ENCODE results near the gene PPEF2. TPM values are rescaled to one million over a fixed set of nuclear protein-coding genes. Genes with fewer than 3 reads are reported as not detected.

PPEF2 gene
- total RNA-seq, 1 donor, result not detected

DNA sequence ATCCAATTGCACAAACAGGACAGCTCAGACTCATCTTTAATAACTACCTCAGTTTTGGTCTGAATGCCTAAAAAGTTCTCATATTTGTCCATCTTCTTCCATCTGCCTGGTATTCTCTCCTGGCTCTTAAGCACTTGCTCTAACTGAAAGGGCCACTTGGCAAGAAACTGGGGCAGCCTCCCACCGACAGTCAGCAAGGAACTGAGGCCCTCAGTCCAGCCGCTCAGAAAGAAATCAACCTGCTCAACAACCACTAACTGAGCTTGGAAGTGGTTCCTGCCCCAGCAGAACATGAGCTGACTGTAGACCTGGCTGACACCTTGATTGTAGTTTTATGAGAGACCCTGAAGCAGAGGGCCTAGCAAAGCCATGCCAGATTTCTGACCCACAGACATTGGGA, 84.4 kb downstream of the PPEF2 start:
- peaks cover 30% of the 10 kb centered on the region for H3K36me3 ChIP-seq (ENCODE audit: insufficient read depth, low read length)
- no peak for DNase-seq (ENCODE audit: insufficient read length, low spot score, missing footprints)

More for the DNA sequence above, 84.4 kb downstream of the PPEF2 start:
- Histone ChIP-seq H3K4me1 (ENCODE audit: insufficient read depth, low read length) (no peaks in the 10 kb centered on the region), H3K4me3 (ENCODE audit: insufficient read depth, low read length) (no peak overlapping the region), H3K27ac (ENCODE audit: low read depth, low read length) (no peak overlapping the region), H2AFZ (ENCODE audit: low read length) (no peak overlapping the region), H3K9me3 (ENCODE audit: low read depth, low read length) (no peaks in the 10 kb centered on the region), H3K4me2 (ENCODE audit: insufficient read depth, low read length) (no peak overlapping the region), H3K27me3 (ENCODE audit: insufficient read depth, low read length) (no peaks in the 10 kb centered on the region), H4K20me1 (ENCODE audit: insufficient read depth, low read length) (no peaks in the 10 kb centered on the region), H3K79me2 (ENCODE audit: insufficient read depth, low read length) (no peaks in the 10 kb centered on the region)
- TF ChIP-seq, protein P1, sequence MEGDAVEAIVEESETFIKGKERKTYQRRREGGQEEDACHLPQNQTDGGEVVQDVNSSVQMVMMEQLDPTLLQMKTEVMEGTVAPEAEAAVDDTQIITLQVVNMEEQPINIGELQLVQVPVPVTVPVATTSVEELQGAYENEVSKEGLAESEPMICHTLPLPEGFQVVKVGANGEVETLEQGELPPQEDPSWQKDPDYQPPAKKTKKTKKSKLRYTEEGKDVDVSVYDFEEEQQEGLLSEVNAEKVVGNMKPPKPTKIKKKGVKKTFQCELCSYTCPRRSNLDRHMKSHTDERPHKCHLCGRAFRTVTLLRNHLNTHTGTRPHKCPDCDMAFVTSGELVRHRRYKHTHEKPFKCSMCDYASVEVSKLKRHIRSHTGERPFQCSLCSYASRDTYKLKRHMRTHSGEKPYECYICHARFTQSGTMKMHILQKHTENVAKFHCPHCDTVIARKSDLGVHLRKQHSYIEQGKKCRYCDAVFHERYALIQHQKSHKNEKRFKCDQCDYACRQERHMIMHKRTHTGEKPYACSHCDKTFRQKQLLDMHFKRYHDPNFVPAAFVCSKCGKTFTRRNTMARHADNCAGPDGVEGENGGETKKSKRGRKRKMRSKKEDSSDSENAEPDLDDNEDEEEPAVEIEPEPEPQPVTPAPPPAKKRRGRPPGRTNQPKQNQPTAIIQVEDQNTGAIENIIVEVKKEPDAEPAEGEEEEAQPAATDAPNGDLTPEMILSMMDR (IDR thresholded peaks at IDR 0.05; ENCODE audit: extremely low read depth, low read depth, low read length), result no peak

Small RNA genes lying within 50 kb of the gene (small RNA-seq; reads per million reads assigned to genes)
- gene RNU2-16P, result 0.52 reads per million

Other genes with a start within 250 kb of the PPEF2 start
- gene G3BP2, start 229.0 kb downstream of the PPEF2 start, total RNA-seq, result 159 and 171 TPM in 2 replicates
- 120 and 122 TPM in 2 replicates for gene USO1, start 177.9 kb downstream of the PPEF2 start, total RNA-seq
- 25.6 and 27.9 TPM in 2 replicates for gene NAAA, start 38.6 kb upstream of the PPEF2 start, total RNA-seq
- 36.2 and 41.5 TPM in 2 replicates for gene SDAD1, start 88.5 kb upstream of the PPEF2 start, total RNA-seq
- not detected in 2 replicates for gene CXCL9, start 105.1 kb upstream of the PPEF2 start, total RNA-seq
- gene CXCL10, start 121.0 kb upstream of the PPEF2 start, total RNA-seq, result not detected in 2 replicates
- not detected in 2 replicates for gene CXCL11, start 133.6 kb upstream of the PPEF2 start, total RNA-seq
- under 0.01 TPM in 1 of 2 replicates, not detected in the other for gene ART3, start 172.3 kb upstream of the PPEF2 start, total RNA-seq
- gene NUP54, start 245.9 kb upstream of the PPEF2 start, total RNA-seq, result 51.9 and 52.8 TPM in 2 replicates

Measured in osteoblast (primary cell).